ENCODE measurements around the gene SSBP3.
A peak's percentile ranks its signal among the peaks of the same experiment; 100 is the strongest.
"Not testable (repeated sequence)": the region's sequence is repeated elsewhere in the genome, so short reads cannot be mapped to it uniquely, and the experiment has no call there.

SSBP3 gene

DNA sequence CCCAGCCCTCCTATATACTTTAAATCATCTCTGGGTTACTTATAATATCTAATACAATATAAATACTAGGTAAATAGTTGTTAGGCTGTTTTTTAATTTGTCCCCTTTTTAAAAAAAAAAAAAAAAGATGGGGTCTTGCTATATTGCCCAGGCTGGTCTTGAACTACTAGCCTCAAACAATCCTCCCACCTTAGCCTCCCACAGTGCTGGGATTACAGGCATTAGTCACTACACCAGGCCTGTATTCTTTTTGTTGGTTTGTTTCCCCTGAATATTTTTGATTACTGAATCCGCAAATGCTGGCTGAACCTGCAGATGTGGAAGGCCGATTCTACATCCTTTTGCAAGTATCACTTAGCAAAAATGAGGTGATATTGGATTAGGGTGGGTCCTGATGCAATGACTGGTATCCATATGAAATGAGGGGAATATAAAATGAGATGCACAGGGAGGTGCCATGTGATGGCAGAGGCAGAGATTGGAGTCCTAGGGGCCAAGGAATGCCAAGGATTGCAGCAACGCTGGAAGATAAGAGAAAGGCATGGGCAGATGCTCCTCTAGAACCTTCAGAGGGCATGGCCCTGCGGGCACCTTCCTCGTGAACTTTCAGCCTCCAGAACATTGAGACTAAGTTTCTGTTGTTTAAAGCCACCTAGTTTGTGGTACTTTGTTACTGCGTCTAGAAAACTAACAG, 58.8 kb downstream of the SSBP3 start:
- DNase-seq = no peak

GRCh38 chr1:54345548-54345947, 60.6 kb downstream of the SSBP3 start:
- not testable (repeated sequence) for DNase-seq

DNA sequence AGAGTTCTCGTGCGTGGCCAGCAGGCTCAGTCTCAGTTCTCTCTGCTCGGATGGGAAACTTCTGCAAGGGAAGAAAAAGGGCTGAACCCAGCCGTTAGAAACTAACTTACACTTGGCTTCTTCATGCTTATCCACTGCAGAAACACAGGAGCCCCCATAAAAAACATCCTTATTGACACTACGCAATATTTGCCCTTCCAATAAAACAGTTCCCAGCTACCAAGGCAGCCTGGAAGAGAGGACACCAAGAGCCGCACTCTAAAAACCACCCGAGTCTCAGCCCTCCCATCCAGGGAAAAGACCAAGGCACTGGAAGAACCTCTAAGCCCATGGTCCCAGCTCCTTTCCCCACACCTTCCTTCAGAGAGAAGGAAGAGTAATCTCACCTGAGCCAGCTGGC, 61.1 kb downstream of the SSBP3 start:
- no peak for DNase-seq

DNA sequence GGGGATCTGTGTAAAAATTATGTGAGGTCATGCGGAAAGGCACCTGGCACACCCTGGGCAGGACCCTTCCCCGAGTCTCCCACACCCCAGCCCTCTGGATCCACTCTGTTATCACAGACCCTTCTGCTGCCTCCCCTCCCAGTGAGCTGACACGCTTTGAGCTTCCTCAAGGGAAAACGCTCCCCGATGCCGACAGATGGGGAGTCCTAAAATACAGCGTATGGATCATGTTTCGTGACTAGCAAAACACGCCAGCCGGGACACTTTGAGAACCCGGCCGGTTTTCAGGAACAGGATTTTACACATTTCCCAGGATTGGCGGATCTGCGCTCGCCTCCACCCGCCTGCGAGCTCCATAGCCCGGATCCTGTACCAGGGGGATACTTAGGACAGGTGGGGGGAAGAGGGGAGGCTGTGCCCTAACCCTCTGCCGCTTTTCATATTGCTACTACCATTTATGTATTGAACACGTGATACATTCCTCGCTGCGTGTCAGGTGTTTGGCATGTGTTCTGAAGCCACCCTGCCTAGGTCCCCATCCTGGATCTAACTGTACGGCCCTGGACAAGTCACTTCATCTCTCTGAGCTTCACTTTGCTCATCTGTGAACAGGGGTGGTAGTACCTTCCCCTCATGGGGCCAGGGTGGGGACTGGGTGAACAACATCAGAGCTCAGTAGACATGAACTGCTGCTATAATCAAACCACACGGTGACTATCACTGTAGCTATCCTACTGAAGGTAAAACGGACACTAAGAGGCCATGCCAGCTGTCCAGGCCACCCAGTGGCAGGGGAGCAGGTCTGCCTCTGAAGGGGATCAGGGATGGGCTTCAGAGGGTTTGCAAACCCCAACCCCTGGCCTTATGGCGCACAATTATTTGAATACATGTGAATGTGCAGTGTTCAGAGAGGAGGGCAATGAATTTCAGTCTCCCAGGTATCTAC, 63.2 kb downstream of the SSBP3 start:
- DNase-seq = no peak

- no peak for DNase-seq
Observed at GRCh38 chr1:54342288-54342687, 63.9 kb downstream of the SSBP3 start.

DNA sequence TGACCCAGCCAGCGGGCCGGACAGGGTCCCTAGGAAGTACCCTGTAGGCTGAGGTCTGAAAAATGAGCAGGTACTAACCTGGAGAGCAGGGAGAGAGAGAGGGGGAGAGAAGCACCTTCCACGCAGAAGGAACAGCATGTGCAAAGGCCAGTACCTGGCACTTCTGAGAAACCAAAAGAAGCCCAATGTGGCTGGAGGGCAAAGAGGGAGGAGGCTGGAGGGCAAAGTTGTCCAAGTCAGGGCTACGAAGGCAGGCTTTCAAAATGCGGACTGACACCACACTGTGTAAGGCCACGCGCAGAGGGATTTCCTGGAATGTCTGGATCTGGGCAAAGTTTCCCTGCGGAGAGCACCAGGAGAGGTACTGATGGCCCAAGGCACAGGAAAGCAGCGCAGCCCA, 64.4 kb downstream of the SSBP3 start:
- no peak for DNase-seq

- DNase-seq = no peak
Observed at GRCh38 chr1:54340878-54341277, 65.3 kb downstream of the SSBP3 start.

- DNase-seq = no peak
Observed at GRCh38 chr1:54340434-54340833, 65.8 kb downstream of the SSBP3 start.

DNA sequence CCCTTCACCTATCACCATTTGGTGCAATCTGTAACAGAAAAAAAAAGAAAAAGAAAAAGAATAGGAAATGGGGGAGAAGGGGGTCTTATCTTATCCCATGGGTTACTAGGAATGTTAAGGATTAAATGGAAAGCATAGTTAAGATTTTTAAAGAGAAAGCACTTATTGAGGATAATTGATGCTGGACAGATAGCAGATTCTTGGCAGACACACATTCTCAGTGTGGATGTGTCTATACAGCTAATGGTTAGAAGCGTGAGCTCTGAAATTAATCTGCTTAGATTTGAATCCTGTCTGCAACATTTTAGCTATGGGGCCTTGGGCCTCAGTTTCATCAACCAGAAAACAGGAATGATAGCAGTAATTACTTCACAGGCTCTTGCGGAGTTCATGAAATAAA, 67.1 kb downstream of the SSBP3 start:
- DNase-seq = no peak

DNA sequence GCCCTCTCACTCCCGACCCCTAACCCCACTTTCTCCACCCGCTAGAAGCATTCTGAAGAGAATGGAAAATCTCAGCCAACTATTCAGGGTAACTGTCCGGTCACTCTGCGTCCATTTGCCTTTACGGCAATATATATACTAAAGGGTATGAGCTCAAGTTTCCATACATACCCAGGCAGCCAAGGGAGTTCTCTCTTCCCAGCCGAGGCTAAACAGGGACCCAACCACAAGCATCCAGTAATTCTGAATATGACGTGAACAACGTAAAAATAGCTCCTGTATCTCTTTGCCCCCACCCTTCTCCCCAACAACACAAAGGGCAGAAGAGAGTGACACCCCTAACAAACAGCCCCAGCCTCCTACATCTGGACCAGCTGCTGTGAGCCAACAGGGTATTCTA, 67.7 kb downstream of the SSBP3 start:
- DNase-seq = no peak

GRCh38 chr1:54337928-54338327, 68.3 kb downstream of the SSBP3 start:
- DNase-seq = no peak

DNA sequence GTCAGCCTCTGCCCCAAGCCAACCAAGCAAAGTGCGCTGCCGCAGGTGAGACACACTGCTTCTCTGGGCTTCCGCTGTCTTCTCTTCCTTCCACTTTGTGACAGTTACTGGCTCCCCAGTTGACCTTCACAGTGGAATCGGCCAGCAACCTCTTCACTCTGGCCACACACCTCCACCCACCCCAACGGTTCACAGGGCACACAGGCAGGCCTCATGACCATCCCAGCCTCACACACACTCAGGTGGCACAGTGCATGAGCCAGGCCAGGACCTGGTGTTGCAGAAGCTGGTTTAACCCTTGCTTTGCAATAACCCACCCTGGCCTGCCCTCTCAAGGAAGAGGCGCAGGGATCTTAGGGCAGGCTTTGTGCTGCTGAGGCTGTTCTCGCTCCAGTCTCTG, 69.2 kb downstream of the SSBP3 start:
- DNase-seq = no peak

DNA sequence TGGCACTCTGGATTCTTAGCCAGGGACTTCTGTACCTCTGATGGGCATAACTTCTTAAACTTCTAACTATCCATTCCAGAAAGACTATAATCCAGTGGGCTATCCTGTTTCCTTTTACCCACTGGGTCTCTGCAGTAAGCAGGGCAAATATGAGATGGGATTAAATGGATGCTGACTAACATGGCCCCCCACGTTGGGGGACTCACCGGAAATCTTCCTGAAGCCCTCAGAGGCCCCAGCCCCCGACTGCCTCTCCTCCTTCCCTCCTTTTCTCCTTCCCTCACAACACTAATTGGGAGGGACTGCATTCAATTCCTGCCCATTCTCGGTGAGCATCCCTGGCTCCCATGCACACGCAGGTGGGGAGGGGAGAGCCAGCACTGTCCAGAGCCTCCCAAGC, 70.1 kb downstream of the SSBP3 start:
- DNase-seq = no peak

GRCh38 chr1:54335755-54336108, 70.5 kb downstream of the SSBP3 start:
- peak; percentile 85 for DNase-seq

GRCh38 chr1:54335011-54335754, 71.0 kb downstream of the SSBP3 start:
- DNase-seq = no peak

DNA sequence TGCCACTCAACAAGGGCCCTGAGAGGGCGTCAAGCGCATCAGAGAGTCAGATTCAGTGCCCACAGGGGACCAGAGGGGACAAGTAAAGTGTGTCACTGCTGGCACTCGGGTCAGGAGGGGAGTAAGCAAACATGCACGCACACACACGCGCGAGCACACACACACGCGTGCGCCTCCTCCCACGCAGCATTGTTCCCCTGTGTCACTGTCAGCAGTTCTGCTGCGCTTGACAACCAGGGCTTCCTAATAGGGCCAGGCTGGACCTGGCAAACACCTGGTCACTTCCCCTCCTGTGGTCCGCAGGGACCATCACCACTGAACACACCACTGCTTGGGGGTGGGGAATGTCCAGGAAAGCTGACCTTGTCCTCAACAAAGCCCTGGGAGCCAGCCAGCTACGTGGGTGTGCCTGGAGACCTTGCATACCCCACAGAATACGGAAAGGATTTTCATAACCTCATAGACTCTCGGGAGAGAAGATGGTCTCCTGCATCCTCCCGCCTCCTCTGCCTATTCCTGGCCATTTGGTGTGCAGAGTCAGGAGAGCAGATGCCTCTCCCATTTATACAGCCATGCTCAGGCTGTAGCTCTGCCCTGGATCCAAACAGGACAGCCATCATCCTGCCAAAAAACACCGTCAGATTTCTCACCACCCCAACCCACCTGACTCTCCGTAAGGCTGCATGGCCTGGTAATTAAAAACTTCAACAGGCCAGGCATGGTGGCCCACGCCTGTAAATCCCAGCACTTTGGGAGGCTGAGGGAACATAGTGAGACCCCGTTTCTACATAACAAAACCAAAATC, 73.2 kb downstream of the SSBP3 start:
- no peak for DNase-seq

DNA sequence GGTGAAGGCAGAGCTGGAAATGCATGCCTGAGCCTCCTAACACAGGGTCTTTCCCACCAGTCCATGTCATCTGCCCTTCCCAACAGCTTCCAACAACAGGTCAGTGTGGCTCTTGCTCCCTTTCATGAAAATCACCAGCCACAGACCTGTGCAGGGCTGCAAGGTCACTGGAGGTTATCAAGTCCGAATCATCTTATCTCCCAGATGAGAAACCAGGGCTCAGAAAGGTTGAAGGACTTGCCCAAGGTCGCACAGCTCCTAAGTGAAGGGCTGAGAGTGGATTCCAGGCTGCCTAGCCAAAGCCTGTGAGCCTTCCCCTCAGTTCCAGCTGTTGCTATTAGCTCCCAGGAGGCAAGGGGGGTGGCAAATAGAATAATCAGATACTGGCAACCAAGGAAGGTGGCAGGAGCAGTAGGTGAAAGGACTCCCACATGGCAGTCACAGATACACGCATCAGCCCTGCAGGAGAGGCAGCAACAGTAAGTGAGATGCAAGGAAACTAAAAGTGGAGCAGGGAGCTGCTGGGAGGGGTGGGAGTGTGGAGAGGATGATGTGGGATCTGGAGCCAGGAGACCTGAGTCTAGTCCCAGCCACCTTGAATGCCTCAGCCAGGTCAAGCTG, 74.2 kb downstream of the SSBP3 start:
- no peak for DNase-seq

- DNase-seq = no peak
Observed at GRCh38 chr1:54331091-54331772, 75.0 kb downstream of the SSBP3 start.

DNA sequence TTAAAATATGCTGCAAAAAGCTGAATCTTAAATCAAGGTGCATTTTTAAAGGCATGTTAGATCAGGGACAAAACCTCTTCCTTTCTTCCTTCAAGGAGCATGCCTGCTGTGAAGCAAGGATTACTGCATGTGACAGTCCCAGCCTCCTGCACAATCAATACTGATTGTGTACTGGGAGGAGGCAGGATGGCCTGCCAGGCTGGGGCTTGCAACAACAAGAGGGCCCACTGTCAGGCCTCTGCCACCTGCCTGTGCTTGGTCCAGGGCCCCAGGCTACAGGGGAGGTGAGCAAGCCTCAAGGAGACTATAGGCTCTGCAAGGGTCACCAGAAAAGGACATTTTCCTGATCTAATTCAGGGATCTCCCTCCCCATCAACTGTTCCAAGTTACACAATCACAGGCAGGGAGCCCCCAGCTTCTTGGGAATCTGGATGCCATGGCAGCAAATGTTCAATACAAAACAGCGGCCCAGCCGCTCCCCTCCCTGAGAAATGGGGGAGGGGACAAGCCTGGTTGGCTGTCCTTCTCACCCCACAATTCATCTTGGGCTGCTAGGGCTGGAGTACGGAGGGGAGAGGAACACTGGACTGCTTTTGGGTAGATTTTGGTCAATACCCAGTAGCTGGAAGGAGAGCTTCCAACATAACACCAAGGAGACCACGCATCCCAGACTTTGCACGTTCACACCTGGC, 76.7 kb downstream of the SSBP3 start:
- DNase-seq = no peak

- no peak for DNase-seq
Observed at GRCh38 chr1:54328066-54328636, 78.0 kb downstream of the SSBP3 start.

Measured in kidney glomerular epithelial cell (primary cell).